Right hindlimb (tissue), 1 donor: Measurements from ENCODE around the gene DDX41.
A peak's percentile ranks its signal among the peaks of the same experiment; 100 is the strongest.

Experiments
- DNase-seq: peaks from one replicate; pipeline ENCODE4 v3.0.0-alpha.2; 2018

Gene DDX41

DNA sequence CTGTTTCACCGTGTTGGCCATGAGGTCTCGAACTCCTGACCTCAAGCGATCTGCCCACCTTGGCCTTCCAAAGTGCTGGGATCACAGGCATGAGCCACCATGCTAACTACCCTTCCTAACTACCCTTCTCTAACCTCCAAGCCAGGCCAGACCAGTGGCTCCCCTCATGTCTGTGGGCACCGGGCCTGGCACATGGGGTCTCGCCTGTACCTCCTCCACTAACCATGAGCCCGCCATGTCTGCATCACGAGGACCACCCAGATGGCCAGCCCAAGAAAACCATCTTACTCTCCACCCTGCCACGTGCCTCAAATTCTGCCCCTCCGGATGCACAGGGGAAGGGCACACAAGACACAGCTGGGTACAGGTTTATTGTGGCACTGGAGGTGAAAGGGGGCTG lies 33.7 kb downstream of the DDX41 start:
- DNase-seq = no peak

GRCh38 chr5:177482359-177482795 lies 34.4 kb downstream of the DDX41 start:
- DNase-seq = no peak

DNA sequence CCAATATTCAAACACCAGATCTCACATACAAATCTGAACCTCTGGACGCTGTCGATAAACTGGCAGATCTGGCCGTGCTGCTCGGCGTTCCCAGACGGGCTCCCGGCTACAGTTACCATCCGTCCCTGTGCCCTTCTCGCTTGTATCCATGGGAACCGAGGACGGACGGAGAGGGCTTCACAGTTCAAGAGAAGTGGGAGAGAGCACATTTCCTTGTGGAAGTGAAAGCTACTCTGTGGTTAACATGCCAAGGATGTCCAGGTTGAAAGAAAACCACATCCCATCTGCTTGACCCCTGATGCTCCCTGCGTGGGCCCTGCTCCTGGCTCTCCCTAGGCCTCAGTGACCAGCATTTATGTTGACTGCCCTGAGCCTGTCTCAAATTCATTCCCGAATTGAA lies 37.0 kb downstream of the DDX41 start:
- no peak for DNase-seq

DNA sequence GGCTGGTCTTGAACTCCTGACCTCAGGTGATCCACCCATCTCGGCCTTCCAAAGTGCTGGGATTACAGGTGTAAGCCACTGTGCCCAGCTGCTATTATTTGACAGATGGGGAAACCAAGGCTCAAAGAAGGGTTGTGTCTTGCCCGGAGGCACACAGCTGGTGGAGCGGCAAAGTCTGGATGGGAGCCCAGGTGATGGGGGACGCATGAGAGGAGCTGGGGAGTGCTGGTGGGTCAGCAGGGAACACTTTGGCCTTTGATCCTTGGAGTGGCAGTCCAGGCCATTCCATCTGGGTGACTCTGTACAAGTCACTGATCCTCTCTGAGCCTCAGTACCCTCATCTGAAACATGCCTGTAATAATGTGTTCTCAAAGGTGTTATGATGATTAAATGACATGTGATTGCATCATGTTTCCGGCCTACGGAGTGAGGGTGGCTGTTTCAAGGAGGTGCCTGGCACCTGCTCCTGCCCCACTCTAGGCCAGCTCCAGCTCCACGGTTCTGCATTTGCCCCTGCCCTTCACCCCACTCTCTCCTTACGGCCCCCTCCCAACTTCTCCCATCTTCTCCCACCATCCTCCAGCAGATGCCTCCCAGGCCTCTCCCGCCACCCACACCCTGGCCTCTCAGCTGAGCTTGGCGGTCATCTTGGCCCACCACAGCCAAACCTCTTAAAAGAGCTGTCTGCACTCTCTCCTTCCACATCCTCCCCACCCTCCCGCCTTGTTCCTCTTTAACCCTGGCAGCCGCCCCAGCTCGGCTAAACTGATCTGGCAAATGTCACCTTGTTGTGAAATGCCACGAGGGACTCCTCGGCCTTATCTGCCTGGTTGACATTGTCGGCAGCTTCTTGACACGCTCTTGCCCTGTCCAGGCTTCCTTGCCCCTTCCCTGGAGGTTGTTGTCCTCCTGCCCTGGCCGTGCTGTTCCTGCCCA lies 37.8 kb downstream of the DDX41 start:
- peak; percentile 73 for DNase-seq

DNA sequence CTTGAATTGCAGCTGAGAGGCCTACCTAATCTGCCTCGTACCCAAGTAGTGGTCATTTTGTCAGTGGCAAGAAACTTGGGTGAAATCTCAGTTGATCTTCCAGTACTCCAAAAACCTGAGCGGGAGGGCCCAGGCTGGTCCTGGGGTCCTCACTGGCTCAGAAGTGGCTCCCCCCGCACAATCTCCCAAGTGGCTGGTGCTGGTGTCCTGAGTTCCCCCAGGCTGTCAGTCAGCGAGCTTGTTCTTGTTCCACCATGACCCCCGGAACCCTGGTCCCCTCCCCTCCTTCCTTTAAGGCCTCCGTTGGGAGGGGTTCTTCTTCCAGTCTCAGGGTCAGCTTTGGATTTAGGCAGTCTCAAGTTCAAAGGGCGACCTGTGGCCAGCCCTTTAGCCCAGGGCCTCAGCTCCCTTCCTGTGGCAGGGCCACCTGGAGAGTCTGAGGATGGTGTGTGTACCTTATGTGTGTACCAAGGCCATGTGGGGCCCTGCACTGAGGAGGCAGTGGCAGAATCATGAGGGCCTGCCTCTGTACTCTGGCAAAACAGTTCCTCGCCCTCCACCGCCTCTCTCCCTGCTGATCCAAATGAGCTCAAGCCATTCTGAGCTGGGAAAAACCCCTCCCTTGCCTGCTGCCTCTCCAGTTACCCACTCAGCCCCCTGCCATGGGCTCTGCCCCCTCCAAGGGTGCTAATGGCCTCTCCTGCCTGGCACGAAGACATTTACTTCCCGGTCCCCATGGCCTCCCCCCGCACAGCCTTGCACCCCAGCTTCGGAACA lies 38.9 kb downstream of the DDX41 start:
- no peak for DNase-seq

DNA sequence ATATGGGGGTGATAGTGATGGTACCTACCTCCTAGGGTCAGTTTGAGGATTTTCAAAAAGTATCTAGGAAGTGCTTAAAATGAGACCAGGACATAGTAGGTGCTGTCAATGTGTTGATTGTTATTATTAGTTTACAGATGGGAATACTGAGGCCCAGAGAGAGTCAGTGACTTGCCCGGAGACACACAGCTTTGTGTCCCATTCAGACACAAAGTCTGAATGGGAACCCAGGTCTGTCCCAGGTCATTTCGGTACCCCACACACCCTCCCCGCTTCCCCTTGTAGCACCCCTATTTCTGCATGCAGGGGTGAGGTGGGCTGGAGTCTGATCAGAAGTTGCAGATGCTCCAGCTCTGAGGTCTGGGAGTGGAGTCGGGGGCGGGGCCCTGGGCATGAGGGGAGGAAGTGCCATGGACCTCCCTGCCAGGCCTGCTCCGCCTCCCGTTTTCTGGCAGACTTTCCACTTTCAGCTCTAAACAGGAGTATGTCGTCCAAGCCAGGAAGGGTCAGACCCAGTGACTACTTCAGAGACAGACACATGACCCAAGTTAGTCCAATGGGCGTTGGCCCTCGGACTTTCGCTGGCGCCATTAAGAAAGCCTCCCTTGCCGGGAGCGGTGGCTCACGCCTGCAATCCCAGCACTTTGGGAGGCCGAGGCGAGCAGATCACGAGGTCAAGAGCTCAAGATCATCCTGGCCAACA lies 40.1 kb downstream of the DDX41 start:
- no peak for DNase-seq

GRCh38 chr5:177475563-177476427 lies 41.0 kb downstream of the DDX41 start:
- no peak for DNase-seq

GRCh38 chr5:177474846-177475562 lies 41.8 kb downstream of the DDX41 start:
- no peak for DNase-seq

DNA sequence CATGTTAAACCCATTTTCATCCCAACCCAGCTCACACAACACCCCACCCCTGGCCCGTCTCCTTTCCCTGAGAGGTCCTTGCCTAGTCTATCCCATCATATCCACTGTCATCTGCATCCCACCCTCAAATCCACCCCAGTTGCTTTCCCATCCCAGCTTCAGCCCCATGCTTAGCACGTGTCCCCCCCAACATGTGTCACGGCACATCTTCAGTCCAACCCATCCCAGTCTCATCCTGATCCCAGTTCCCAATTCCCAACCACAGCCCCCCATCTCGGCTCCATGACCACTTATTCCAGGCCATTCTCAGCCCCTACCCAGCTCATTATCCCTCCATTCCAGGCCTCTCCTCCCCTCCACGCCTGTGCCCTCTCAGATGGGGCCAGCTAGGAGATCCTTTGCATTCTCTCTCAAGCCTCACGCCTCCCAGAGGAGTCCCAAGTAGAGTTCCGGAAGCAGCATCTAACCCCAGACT lies 42.7 kb downstream of the DDX41 start:
- no peak for DNase-seq

GRCh38 chr5:177473443-177474001 lies 43.2 kb downstream of the DDX41 start, which contains the start of gene DBN1:
DBN1 (minus strand) TSS chr5:177473634; CDS start chr5:177473521, 113 bp downstream.
- peak; percentile 81 for DNase-seq

- DNase-seq = peak; percentile 79
Observed at GRCh38 chr5:177472460-177473442, 44.0 kb downstream of the DDX41 start.

- DNase-seq = no peak
Observed at GRCh38 chr5:177471610-177472356, 45.0 kb downstream of the DDX41 start.

DNA sequence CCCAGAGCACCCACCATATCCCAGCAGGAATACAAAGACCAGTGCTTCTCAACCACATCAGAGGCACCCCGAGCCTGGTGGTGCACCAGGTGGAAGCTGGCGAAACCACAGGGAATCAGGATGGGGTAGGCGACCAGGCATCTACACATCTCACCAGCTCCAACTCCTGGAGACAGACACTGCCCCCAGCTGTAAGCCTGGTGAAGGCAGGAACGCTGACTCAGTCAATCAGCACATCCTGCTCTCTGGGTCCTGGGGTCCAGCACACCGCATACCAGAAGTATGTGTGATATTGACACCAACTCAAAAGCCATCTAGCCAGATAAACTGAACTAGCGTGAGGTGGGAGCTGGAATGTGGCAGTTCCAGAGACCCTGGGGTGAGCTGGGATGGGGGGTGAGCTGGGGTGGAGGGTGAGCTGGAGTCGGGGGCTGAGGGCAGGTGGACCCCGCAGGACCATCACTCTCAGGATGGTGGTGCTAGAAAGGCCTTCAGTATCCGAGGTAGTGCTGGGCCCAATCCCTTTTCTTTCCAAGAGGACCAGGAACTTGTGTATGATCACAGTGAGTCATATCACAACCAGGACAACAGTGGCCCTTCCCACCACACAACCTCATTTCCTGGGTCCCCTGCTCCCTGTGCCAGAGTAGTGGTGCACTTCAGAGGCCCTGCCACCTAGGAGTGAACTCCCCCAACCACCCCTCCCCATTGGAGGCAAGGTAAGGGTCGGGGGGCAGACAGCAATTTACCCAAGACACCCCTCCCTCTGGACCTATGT lies 45.8 kb downstream of the DDX41 start:
- DNase-seq = no peak

GRCh38 chr5:177469750-177470525 lies 46.8 kb downstream of the DDX41 start:
- DNase-seq = no peak

GRCh38 chr5:177468685-177469628 lies 47.8 kb downstream of the DDX41 start:
- DNase-seq = peak; percentile 65

DNA sequence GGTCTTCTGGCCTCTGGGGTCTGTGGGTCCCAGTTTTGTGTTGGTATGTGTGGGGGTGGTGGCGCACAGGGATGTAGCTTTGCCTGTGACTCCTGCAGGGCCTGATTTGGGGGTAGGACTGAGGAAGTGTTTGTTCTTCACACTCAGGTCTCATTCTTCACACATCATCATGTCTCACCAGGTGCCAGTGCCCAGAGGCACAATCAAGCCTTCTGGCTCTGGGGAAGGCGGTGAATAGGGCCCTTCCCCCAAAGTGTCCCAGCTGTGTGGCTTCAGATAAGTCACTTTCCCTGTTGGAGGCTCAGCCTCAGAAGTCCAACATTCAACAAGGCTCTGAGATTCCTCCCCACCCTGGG lies 48.5 kb downstream of the DDX41 start:
- no peak for DNase-seq
